Stimulated activated CD8-positive, alpha-beta memory T cell treated with anti-CD3 and anti-CD28 coated beads, Interleukin-7, amount 100 ng/mL, for 1 hour (primary cell): Measurements from ENCODE around the gene COL23A1.
"Not testable (repeated sequence)": the region's sequence is repeated elsewhere in the genome, so short reads cannot be mapped to it uniquely, and the experiment has no call there.

Source experiments
- DNase-seq, 2 donors: peaks; one replicate each; pipeline ENCODE4 v3.0.0-alpha.2; 2020; ENCODE audit warnings: low read depth in 2 of 2

Gene COL23A1

DNA sequence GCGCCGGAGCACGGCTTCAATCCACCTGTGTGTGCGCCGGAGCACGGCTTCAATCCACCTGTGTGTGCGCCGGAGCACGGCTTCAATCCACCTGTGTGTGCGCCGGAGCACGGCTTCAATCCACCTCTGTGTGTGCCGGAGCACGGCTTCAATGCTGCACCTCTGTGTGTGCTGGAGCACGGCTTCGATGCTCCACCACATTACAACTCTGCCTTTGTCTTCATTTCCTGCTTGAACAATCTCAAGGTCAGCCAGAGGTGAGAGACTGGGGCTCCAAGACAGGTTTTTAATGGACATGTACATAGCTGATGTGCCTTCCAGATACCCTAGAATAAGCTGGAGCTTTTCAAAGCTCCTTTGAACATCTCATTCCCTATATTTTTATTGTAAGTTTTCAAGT lies 287.9 kb downstream of the COL23A1 start:
- not testable (repeated sequence) for DNase-seq

DNA sequence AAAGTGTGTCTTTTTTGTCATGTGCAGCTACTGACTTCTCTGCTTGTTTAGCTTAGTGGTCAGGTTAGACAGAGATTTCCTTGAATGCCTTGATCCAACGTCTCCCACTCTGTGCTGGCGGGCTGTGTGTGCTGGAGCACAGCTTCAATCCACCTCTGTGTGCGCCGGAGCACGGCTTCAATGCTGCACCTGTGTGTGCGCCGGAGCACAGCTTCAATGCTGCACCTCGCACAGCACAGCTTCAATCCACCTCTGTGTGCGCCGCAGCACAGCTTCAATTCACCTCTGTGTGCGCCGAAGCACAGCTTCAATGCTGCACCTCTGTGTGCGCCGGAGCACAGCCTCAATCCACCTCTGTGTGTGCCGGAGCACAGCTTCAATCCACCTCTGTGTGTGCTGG lies 288.6 kb downstream of the COL23A1 start:
- DNase-seq, result no peak

DNA sequence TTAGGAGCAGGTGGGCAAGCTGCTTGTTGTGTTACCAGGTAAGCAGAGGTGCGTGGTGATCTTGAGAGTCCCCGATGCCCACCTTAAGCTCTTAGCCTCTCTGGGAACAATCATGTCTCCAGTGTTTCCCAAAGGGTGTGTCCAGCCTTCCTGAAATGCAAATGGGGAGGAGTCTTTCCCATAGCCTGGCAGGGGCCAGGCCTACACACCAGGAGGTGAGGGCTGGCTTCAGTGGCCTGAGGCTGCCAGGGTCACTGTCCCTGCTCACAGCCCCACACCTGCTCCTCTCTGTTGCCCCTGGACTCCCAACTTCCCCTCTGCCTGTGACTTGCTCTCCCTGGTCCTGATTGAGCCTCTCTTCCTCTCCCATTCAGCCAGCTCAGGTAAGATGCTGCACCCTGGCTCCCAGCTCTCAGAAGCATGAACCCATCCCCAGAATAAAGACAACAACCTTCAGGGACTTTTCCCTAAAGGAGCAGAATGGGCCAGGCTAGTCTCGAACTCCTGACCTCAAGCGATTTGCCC lies 291.8 kb downstream of the COL23A1 start:
- no peak for DNase-seq

DNA sequence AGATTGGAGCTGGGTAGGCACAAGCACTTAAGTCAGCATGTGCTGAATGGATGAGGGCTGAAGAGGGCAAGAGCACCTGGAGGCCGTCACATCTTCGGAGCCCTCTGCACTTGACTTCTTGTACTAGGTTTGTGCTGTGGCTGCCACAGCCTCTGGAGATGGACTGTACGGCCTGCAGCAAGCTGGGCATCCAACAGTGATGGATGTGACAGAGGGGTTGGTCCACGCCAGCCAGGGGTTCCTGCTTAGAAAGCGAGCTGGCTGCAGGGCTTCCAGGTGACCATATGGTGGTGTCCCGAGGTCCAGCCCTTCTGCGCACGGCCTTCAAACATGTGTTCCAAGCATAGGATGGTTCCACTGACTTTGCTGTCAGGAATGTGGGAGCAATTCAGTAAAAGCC lies 292.4 kb downstream of the COL23A1 start:
- DNase-seq, result no peak

DNA sequence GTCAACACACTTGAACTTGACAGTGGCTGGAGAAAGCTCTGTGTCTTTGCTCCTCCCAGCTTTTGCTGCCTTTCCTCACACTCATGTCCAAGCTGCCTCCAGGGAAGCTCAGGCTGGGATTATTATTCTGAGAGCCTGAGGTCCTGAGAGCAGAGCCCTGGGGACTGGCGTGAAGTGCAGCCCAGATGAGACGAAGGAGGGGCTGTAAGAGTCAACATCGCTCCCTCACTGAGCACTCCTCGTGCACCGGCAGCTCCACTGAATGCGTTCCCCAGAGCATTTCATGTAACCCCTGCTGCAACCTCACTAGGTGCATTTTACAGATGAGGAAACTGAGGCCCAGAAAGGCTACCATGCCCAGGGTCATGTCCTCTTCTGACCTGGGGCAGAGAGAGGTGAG lies 294.1 kb downstream of the COL23A1 start:
- no peak for DNase-seq

DNA sequence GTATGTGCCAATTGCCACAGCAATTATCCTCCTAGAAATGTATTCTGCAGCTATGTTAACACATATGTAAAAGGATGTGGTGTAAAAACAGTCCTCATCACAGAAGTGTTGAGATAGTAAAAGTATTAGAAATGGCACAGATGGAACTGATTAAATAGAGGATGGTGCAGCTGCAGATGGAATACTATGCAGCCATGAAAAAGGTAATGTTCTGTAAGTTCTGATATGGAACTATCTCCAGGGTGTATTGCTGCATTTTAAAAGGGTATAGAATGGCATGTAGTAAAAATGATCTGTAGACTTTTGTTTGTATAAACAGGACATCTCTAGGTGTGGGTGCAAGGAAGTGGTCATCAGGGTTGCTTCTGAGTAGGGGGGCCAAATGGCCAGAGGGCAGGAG lies 294.6 kb downstream of the COL23A1 start:
- no peak for DNase-seq

DNA sequence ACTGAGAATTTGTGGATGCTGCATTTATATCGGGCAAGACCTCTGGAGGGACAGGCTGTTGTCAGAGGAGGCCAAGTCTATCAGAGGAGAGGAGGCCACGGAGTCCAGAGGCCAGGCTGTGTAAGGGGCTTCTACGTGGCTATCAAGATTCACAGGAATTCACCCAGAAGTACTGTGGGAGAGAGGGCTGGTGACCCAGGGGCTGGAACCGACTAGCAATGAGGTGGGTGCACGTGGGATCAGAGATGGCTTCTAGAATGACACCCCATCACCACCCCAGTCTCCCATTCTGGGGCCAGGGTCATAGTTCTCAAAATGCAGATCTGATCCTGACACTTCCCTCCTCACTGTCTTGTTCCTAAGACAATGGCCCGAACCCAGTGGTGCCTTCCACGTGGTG lies 296.4 kb downstream of the COL23A1 start:
- DNase-seq, result no peak

DNA sequence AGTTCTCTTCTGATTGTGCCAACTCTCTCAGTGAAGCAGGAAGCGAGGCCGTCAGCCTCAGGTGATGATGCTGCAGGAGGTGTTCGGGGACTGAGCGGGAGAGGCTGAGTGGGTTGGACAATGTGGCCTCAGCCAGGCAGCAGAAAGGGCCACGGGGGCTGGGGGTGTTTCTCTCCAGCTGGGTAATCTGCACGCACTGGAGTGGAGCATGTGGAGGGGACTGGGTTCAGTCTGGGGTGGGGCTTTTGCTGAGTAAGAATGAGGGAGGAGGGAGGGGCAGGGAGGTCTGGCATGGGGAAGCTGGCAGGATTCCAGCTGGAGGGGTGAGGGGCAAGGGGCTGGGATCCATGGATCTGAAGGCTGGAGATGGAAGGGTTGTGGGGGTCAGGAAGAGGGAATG lies 296.8 kb downstream of the COL23A1 start:
- DNase-seq, result no peak

DNA sequence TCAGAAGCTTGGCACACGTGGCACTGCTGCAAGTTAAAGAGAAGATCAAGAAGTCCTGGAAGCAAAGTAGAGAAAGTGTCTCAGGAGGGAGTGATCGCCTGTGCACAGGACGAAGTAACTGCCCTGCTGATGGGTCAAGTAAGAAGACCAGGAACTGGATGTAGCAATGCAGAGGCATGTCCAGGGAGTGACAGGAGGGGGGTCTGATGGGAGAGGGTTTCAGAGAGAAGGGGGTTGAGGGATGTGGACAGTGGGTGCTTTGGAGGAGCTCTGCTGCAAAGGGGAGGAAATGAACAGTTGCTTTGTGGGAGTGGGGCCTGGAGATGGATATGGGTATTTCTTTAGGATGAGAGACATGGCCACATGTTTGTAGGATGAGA lies 297.4 kb downstream of the COL23A1 start:
- no peak for DNase-seq

DNA sequence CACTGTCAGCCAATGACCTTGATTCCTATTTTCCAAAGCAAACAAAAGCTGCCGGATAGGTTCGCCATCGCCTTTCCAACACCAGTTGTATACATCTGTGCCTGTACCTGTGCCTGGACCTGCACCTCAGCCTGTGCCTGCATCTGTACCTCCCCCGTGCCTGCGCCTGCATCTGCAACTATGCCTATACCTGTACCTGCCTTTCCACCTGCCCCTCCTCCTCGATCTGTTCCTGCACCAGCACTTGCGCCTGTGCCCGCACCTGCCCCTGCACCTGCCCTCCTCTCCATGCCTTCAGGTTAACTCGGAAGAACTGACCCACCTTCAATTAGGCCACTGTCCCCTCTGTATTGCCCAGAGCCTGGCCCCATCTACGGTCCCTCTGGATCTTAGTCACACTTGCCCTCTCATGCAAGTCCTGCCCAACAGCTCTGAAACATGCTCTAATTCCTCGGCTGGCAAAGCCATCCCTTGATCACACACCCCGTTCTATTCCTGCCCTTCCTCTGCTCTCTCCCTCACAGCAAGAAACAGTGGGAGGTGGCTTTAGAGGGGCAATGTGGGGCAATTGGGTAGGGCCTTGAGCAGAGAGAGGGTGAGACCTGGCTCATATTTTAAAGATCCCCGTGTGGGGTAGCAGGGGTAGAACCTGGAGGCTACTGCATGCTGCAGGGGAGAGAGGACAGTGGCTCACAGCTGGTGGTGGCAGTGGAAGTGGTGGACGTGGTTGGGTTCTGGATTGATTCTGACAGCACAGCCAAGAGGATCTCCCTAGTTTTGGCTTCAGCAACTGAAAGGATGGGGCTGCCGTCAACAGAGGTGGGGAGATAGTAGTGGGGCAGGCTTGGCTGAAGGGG lies 298.0 kb downstream of the COL23A1 start:
- DNase-seq, result no peak

DNA sequence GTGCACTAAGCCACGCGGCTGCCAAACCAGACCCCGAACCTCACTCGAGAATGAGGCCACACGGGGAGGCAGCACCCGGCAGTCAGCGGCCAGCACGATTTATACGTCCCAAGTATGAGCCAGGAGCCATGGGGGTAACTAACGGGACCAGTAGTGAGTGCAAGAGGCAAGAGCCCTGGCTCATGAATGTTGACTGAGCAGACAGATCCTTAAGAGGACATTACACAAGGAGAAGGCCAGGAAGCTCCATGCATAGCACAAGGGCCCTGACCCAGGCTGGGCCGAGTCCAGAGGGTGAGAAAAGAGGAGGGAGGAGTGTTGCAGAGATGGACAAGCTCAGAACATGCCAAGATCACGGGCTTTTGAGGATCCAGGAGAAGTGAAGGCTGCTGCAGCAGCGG lies 299.0 kb downstream of the COL23A1 start:
- DNase-seq, result no peak

DNA sequence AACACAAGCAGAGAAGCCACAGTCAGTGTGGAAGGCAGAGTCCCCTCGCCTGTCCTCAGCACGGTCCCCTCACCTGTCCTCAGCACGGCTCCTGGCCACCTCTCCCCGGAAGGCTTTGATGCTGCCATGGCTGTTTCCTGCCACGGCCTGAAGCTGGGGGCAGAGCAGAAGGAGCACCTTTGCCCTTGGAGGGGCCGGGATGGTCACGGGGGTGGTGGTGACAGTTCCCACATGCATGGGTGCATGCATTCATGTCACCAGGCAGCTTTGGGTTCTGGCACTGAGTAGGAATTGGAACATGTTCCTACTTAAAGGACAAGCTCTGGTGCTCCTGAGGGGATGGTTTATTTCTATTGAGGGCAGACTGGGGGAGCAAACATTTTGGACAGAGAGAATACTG lies 299.8 kb downstream of the COL23A1 start:
- DNase-seq, result no peak

DNA sequence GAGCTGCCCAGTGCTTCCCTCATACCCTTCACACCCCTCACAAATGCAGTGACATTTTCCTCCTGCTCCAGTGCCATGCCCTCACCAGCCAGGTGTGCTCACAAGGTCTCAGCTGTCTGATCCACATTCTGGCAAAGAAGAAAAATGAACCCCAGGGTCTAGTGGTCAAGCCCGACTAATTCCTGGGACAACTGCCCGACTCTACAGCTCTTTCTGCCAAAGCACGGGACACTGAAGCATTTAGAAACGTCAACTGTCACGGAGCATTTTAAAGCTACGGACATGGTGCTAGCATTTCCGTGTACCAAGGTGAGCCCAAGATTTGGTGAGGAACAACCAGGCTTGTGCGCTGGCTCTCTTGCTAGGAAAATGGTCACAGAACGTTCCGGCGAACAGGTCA lies 300.8 kb downstream of the COL23A1 start:
- DNase-seq, result no peak

DNA sequence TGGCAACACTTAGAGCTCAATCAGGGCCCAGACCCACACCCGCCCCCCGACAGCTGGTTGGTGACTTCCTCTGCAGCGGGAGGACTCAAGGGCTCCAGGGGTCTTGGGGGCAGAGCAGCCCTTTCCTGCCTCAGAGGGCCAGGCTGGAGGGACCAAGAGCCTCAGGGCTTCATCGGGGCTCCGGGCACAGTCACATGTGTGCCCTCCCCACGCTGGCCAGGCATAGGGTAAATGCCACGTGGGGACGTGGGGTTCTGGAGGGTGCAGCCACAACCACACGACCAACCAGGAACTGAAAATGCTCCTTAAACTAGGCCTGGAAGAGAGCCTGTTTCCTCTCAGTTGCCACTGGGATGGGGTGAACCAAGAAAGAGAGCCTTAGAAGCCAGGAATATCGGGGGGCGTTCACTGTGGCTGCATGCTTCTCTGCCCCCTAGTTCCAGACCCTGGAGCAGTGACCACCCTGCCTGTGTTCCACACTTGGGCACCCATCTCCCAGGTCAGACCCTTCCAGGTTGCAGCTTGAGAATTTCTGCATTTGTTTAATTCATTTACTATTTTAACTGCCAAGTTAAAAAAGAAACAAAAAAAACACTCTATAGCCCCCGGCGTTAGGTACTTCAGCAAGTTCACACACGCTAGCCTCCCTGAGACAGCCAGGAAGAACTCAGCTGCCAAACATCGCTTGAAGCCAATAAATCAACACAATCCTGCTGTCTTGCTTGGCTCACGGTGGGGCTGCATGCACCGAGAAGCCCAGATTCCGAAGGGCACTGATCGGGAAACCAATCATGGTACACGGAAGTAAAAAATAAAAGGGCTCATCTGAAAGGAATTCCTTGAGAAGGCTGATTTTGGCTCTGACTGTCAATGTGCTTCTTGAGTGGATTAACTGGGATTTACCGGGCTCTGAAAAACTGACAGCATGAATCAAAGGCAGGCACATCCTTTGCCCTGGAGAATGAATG lies 301.5 kb downstream of the COL23A1 start:
- DNase-seq, result no peak

DNA sequence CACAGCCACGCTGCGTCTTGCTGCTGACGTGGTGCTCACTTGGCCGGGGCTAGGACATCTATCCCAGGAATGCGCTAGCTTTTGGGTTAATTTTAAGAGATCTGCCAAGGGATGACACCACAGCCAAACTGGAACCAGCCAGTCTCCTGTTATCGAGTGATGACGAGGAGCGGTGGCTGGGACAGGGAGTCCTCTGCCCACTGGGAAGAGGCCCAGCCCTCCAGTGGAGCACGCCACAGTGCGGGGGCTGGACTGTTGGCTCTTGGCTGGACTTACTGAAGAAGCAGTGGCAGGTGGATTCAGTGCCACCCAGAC lies 302.4 kb downstream of the COL23A1 start:
- no peak for DNase-seq

DNA sequence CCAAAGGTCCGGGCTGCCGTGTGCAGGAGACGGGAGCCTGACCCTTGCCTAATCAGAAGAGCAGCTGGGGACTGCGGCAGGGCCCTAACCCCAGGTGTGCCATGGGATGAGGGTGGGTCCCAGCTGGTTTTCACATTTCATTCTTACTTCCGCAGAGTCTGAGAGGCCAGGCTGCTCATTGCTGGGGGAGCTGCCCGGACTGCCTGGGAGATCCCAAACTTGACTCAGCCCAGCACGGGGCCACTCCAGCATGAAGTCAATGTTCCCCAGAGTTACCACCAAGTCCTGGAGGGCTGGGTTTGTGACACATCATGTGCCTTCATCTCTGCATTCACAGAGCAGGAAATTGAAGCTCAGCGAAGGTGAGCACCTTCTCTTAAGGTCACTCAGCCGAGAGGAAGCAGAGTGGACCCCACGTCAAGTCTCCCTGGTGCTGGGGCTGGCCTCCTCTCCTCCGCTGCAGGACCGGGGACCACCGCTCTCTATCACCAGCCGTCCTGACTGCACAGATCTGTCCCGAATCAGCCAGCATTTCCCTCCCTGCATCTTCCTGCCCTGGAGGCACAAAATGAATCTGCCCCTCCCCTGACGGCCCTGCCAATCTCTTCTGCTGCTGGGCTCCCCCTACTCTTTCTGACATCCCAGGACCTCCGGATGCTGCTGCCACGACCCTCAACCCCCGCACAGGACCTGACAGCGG lies 303.0 kb downstream of the COL23A1 start:
- no peak for DNase-seq

DNA sequence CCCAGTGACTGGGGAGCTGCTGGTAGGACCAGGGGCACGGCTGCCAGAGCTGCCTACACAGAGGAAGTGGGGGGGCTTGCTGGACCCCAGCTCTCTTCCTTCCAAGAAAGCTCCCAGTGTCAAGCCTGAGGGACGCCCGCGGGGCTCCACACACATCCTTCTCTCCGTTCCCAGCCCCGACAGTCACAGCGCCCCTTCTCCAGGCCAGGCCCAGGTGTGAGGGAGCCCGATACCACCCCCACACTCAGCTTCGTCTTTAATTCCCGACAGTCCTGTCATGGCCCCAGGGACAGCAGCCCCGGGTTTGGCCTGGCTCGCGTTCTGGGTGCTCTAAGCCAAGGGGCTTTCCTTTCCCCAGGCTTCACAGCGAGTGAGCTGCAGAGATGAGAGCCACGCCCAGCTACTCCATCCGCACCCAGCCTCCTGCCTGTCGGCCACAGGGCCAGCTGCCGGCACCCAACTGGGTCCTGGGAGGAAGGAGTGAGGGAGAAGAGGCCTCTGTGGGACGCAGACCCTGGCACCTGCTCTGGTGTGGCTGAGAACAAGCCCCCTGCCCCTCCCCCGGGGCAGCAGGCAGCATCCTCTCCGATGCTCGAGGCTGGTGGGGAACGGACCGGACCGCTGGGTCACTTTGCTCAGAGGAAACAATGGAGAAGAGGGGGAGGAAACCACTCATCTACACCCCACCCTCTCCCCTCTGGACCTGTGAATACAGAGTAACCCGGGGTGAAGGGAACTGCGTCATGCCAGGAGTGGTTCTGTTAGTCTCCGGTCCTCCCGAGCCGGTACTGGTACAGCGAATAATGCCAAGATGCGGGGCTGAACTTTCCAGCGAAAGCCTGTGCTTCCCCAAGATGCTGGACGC lies 303.7 kb downstream of the COL23A1 start:
- DNase-seq, result no peak

DNA sequence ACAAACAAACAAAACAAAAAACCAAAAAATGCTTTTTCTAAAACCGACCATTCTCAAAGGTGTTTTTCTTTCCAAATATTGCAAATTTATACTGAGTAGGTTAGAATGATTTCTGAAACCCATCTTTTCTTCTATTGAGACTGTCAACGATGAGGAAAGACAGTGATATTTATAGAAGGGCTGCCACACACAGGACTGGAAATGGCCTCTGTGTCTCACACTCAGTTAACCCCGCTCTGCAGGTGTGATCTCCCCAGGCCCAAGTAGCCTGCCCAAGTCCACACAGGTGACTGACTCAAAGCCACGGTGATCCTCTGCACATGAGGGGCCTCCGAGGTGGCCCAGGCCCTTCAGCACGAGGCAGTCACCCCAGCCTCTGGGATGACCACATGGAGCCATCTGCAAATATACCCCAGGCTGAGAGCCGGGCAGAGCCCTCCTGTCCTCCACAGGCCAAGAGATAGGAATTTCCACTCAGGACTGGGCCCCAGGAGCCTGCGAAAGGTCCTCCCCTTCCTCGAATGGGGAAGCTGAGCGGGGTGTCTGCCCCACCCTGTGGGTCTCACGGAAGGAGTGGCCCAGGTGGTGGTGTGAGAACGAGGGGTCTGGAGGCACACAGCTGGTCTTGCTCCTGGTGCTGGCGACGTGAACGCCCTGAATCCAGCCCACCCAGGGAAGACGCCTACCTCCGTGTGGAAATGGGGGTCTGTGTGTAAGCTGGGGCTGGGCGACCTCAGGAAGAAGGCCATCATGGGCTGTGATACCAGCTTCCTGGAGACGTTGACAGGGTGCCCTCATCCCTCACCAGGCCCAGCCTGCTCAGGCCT lies 304.6 kb downstream of the COL23A1 start:
- DNase-seq, result no peak

DNA sequence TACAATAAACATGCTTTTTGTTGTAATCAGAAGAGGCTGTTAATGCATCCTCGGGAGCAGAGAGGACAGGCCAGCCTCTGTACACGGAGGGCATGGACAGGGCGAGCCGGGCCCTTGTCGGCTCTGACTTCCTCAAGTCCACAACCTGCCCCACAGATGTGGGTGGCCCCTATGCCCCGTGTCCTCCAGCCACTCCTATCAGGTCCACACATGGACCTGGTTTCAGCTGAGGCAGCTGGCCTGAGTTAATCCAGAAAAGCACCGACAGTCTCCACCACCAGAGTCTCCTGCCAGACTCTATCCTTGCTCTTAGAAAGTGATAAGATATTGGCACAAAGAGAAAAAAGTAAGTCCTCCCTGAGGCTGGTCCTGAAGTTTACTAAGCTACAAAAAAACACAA lies 305.2 kb downstream of the COL23A1 start:
- no peak for DNase-seq

DNA sequence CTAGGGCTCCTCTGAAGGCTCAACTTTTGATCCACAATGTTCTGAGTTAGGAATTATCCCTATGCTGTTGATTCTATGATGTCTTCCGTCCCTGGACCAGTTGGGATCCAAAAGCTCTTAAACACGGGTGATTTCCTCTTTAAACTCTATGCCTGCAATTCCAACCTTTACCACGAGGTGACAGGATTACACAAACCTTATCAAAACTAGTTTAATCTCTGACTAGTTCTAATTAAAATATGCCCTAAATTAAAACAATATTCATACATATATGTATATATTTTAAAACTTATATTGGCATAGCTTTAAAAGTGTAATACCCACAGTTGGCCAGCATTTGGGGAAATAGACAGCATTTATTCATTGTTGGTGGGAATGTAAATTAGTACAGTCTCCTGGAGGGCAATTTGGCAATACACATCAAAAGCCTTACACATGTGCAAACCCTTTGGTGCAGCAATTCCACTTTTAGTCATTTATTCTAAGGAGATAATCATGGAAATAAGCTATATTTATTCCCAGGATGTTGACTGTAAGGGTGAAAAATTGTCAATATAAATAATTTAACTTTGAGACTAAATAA lies 306.0 kb downstream of the COL23A1 start:
- DNase-seq, result no peak
